Measurements from ENCODE around the gene TMEM209. TPM values are rescaled to one million over a fixed set of nuclear protein-coding genes. Genes with fewer than 3 reads are reported as not detected.

Gene TMEM209
- total RNA-seq, 1 donor, result 12.4 TPM

- no peak for DNase-seq (ENCODE audit: low read depth in 2 of 3, low spot score in 2 of 3)
Observed at GRCh38 chr7:130145424-130146100, 59.6 kb downstream of the TMEM209 start.

- no peak for DNase-seq (ENCODE audit: low read depth in 2 of 3, low spot score in 2 of 3)
Observed at GRCh38 chr7:130144312-130145171, 60.7 kb downstream of the TMEM209 start.

DNA sequence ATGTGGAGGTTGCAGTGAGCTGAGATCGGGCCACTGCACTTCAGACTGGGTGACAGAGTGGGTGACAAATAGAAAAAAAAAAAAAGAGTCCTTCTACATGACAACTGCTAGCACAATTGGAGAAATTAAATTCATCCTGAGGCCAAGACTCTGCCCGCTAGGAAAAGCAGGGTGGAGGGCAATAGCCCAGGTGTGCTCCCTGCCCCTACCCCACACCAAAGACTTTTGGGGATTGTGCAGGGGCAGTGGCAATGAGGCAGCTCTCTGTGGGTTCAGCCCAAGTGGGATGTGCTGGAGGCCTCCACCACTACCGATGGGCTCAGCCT, 61.3 kb downstream of the TMEM209 start:
- DNase-seq (ENCODE audit: low read depth in 2 of 3, low spot score in 2 of 3), result no peak

GRCh38 chr7:130143334-130143732, 61.9 kb downstream of the TMEM209 start:
- DNase-seq (ENCODE audit: low read depth in 2 of 3, low spot score in 2 of 3), result no peak

- DNase-seq (ENCODE audit: low read depth in 2 of 3, low spot score in 2 of 3), result no peak
Observed at GRCh38 chr7:130142654-130143333, 62.4 kb downstream of the TMEM209 start.

DNA sequence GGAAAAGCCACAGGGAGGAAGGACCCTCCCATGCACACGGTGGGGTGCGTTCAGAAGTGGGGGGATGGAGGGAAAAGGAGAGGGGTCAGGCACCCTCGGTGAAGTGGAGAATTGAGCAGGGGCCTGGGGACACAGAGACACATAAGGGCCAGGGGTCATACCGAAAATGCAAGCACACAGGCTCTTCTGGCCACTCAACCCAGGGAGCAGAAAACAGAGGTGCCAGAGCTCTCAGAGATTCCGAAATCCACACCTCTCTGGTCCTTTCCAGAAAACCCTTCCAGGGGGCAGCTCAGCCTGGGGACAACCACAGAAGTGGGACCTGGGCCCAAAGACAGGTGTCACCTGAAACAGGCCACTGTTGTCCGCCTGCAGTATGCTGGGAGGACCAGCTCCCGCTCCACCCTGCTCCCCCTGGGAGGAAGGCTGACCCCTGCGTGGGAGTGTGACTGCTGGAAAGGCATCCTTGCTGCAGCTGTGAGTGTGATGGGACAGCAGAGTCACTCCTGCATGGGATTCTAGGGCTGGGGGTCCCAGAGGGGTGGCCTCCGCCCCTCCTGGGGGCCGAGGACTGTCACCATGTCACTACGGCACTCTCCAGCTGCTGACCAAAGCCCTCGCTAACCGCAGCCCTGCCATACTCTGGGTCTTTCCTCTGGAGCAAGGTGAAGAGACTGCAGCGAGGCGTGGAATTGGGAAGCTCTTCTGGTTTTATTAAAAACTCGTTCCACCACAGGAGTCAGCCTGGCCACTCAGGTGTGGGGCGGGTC, 63.1 kb downstream of the TMEM209 start:
- DNase-seq (ENCODE audit: low read depth in 2 of 3, low spot score in 2 of 3), result no peak

GRCh38 chr7:130141161-130141883, 63.9 kb downstream of the TMEM209 start:
- peak in 2 of 3 donors; percentile 55 to 67 for DNase-seq (ENCODE audit: low read depth in 2 of 3, low spot score in 2 of 3)

GRCh38 chr7:130140551-130141160, 64.5 kb downstream of the TMEM209 start:
- no peak for DNase-seq (ENCODE audit: low read depth in 2 of 3, low spot score in 2 of 3)

DNA sequence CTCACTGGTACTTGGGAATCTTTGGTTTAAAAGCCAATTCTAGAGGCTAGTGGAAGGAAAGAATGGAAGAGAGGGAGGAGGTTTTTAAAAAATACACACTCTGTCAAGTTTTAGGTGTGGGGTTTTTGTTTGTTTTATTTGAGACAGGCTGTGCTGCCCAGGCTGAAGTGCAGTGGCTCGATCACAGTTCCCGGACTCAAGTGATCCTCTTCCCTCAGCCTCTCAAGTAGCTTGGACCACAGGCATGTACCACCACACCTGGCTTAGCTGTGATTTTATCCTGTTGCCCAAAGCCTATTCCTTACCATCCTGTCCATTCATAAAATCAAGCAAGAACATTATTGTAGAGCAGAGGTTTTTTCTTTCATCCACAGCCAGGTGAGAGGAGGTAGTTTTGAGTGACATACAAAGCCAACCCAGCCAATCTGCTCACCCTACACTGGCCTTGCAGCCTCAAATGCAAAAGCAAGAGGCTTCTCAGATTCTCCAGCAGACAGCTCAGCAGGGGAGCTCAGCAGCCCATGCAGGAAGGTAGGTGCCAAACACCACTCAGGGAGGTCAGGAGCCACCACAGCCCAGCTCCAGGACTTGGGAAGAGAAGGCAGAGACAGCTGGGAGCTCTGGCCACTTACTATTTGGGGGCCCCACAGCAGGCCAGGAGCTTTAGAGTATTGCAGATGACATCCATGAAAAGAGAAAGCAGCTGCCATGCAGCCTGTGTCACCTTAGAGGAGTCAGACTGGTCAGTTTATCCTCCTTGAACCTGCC, 65.8 kb downstream of the TMEM209 start:
- DNase-seq (ENCODE audit: low read depth in 2 of 3, low spot score in 2 of 3), result no peak

GRCh38 chr7:130137207-130137606, 68.0 kb downstream of the TMEM209 start:
- no peak for DNase-seq (ENCODE audit: low read depth in 2 of 3, low spot score in 2 of 3)

DNA sequence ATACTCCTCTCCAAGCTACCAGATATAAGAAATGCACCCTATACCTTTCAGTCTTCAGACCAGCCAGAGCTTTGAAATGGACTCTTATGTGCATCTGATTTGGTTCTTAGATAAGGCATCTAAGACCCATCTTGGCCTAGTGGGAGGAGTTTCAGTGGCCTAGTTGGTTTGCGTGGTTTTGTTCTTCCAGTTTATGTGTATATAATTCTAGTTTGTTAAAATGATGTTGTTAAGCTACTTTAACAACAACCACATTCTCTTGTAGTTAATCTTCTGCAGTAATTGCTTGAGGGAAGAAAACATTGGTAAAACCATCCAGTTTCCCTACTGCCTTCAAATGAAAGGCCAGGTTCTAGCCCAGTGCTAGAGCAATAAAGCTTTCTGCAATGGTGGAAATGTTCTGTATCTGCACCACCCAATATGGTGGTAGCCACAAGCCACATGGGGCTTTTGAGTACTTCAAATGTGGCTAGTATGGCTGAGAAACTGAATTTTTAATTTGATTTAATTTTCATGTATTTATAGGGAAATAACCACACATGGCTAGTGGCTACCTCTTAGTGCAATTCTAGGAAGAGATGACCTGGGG, 68.5 kb downstream of the TMEM209 start:
- DNase-seq (ENCODE audit: low read depth in 2 of 3, low spot score in 2 of 3), result no peak

DNA sequence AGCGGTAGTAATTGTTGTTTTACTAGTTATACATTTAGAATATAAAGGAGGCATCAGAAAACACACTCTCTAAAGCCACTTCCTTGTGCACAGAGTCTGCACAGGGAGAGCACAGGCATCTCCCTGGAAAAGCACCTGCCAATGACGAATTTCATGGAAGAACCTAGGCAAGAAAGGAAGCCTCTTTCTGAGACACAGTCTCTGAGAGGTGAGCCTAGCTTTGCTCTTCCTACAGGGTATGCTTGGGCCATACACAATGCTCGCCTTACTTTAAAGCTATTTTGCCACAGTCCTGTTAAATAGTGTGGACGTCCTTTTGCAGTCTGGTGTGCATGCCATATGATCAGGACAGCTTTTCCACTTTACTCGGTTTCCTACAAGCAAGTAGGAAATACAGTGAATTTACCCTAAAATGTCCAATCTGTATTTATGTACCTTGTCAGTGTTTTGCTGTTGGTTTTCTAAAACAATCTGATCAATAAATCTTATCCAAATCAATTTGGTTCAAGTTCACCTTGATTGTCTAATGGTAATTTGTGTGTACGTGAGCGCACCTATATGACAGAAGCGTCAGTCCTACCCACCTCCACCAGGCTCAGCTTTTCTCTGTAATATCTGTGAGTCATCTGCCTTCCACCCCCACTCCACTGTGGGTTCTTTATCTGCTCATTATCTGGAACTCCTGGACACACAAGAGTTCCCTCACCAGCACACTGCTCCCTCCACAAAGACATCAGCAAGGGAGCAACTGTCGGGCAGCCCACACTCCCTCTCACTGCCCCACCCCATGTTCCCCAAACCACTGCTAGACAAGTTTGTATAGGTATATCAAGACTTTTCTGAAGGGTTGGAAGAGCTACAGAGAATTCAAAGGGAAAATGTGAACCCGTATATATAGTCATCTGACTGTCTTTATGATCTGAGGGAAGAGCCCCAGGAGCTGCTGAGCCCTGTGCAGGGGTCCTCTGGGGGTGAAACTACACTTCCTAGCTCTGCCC, 69.7 kb downstream of the TMEM209 start:
- no peak for DNase-seq (ENCODE audit: low read depth in 2 of 3, low spot score in 2 of 3)

DNA sequence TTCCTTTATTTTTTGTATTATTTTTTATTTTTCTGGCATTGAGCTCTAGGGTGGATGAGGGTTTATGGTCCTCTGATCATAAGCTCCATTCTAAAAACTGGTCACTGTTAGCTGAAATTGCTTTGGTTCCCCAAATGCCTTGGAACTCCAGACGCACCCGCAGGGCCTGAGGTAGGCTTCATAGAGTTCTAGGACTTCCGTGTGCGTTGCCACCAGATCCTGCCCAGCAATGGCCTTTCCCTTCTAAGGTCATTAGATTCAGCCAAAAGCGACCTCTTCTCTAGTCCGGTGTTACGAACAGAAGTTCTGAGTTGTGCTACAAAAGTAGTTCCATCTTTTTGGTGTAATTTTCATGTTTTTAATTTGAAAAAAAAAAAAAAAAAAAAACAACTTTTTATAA, 70.5 kb downstream of the TMEM209 start:
- DNase-seq (ENCODE audit: low read depth in 2 of 3, low spot score in 2 of 3), result no peak

GRCh38 chr7:130134106-130134636, 71.0 kb downstream of the TMEM209 start:
- DNase-seq (ENCODE audit: low read depth in 2 of 3, low spot score in 2 of 3), result no peak

GRCh38 chr7:130133029-130133782, 72.0 kb downstream of the TMEM209 start:
- DNase-seq (ENCODE audit: low read depth in 2 of 3, low spot score in 2 of 3), result no peak
